Neural progenitor cell (in vitro differentiated cells): ENCODE results near the gene ZNF710.

Experiments used
- EZH2 ChIP-seq: fragments of 200-600 bp; sonication (generic); IDR thresholded peaks from 2 replicates; pipeline ENCODE4 v1.6.1; 2017; ENCODE audit warnings: antibody characterized with exemption, mild to moderate bottlenecking, moderate library complexity
- EZH2phosphoT487 ChIP-seq: fragments of 200-600 bp; sonication (generic); IDR thresholded peaks from 2 replicates; pipeline ENCODE4 v1.6.1; 2017; ENCODE audit warnings: antibody characterized with exemption

DNA sequence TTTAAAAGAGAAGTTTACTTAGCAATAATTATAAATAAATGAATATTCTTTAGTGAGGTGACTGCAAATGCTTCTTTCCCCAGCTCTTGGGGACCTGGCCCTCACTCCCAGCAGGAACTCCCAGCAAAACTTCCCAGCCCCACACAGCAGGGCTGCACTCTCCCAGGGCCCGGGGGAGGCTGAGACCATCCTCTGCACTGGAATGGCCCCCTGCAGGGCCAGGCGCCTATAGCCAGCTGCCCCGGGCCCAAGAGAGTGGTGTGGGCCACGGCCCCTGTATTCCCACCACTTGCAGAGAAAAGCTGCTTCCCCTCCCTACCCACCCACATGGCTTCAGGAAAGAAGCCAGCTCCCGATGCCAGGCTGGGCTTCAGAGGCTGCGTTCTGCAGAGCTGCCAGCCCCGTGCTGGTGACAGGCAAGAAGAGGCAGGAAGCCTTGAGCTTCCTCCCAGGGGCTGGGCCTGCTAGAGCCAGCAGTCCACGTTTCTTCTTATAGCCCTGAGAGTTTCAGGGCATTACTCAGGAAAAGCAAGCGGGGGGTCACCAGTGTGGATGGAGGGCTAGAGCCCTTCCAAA, 81.1 kb downstream of the ZNF710 start:
- TF ChIP-seq EZH2 (no peak), EZH2phosphoT487 (no peak)
